RCC 7860 (cell line): ENCODE measurements around the gene TFCP2L1.
"Not testable (repeated sequence)": the region's sequence is repeated elsewhere in the genome, so short reads cannot be mapped to it uniquely, and the experiment has no call there.

ENCODE experiments used
- DNase-seq: peaks from one replicate; pipeline ENCODE4 v3.0.0-alpha.2; 2015; ENCODE audit warnings: low spot score
- FAIRE-seq: peaks from 2 replicates; lab custom pipeline; 2012; peaks lifted over from hg19 to GRCh38; lab: Jason Lieb, UNC

Gene TFCP2L1

GRCh38 chr2:121284463-121285449 is at the start of gene TFCP2L1:
TFCP2L1 (minus strand) TSS chr2:121285202; CDS start chr2:121285109, 93 bp downstream.
- no peak for FAIRE-seq
- DNase-seq = no peak

- no peak for FAIRE-seq
- DNase-seq = no peak
Measured at GRCh38 chr2:121333834-121334558, 49.0 kb upstream of the TFCP2L1 start.

- FAIRE-seq (no peak), DNase-seq (no peak)
Measured at GRCh38 chr2:121333231-121333630, 48.2 kb upstream of the TFCP2L1 start.

GRCh38 chr2:121331324-121331723 is 46.3 kb upstream of the TFCP2L1 start:
- not testable (repeated sequence) for DNase-seq, FAIRE-seq

- DNase-seq (no peak), FAIRE-seq (no peak)
Measured at GRCh38 chr2:121330921-121331320, 45.9 kb upstream of the TFCP2L1 start.

- no peak for FAIRE-seq
- DNase-seq = no peak
Measured at GRCh38 chr2:121329786-121330185, 44.8 kb upstream of the TFCP2L1 start.

GRCh38 chr2:121326628-121327027 is 41.6 kb upstream of the TFCP2L1 start:
- DNase-seq (no peak), FAIRE-seq (no peak)

GRCh38 chr2:121324601-121325000 is 39.6 kb upstream of the TFCP2L1 start:
- no peak for FAIRE-seq

GRCh38 chr2:121321476-121321875 is 36.5 kb upstream of the TFCP2L1 start:
- no peak for DNase-seq
- FAIRE-seq = no peak

More at GRCh38 chr2:121324601-121325000, 39.6 kb upstream of the TFCP2L1 start:
- DNase-seq = no peak

GRCh38 chr2:121319941-121320340 is 34.9 kb upstream of the TFCP2L1 start:
- DNase-seq (no peak), FAIRE-seq (no peak)

- FAIRE-seq (no peak), DNase-seq (no peak)
Measured at GRCh38 chr2:121316986-121317385, 32.0 kb upstream of the TFCP2L1 start.

- not testable (repeated sequence) for DNase-seq, FAIRE-seq
Measured at GRCh38 chr2:121313701-121314100, 28.7 kb upstream of the TFCP2L1 start.

GRCh38 chr2:121309801-121310200 is 24.8 kb upstream of the TFCP2L1 start:
- DNase-seq (no peak), FAIRE-seq (no peak)

- no peak for DNase-seq
- no peak for FAIRE-seq
Measured at GRCh38 chr2:121309323-121309722, 24.3 kb upstream of the TFCP2L1 start.

GRCh38 chr2:121307048-121307447 is 22.0 kb upstream of the TFCP2L1 start:
- DNase-seq = no peak
- no peak for FAIRE-seq

GRCh38 chr2:121304941-121305340 is 19.9 kb upstream of the TFCP2L1 start:
- DNase-seq (no peak), FAIRE-seq (no peak)

- FAIRE-seq (no peak), DNase-seq (no peak)
Measured at GRCh38 chr2:121303531-121304263, 18.7 kb upstream of the TFCP2L1 start.

GRCh38 chr2:121301190-121301589 is 16.2 kb upstream of the TFCP2L1 start:
- not testable (repeated sequence) for FAIRE-seq, DNase-seq

GRCh38 chr2:121298476-121298875 is 13.5 kb upstream of the TFCP2L1 start:
- DNase-seq = no peak
- FAIRE-seq = no peak

- FAIRE-seq = not testable (repeated sequence)
Measured at GRCh38 chr2:121297866-121298265, 12.9 kb upstream of the TFCP2L1 start.

More at GRCh38 chr2:121297866-121298265, 12.9 kb upstream of the TFCP2L1 start:
- not testable (repeated sequence) for DNase-seq
